Stimulated activated CD4-positive, alpha-beta T cell treated with anti-CD3 and anti-CD28 coated beads, TNF-alpha, amount 100 ng/mL, for 4 hours (primary cell): Measurements from ENCODE around the gene CTDSP1.

Source experiments
- DNase-seq, 3 experiments: peaks; one replicate each; pipeline ENCODE4 v3.0.0-alpha.2; 2020; ENCODE audit warnings: low read depth in 3 of 3

The CTDSP1 gene

DNA sequence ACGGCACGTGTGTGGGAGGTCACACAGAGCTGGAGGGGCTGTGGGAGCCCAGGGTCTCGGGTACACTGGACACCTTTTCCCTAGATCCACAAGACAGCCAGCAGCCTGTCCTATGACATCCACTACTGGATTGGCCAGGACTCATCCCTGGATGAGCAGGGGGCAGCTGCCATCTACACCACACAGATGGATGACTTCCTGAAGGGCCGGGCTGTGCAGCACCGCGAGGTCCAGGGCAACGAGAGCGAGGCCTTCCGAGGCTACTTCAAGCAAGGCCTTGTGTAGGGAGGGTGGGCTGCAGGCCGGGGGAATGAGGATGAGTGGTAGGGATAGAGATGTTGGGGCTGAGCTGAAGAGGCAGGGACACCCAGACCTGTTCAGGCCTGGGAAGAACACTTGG lies 25.9 kb downstream of the CTDSP1 start:
- DNase-seq: no peak

DNA sequence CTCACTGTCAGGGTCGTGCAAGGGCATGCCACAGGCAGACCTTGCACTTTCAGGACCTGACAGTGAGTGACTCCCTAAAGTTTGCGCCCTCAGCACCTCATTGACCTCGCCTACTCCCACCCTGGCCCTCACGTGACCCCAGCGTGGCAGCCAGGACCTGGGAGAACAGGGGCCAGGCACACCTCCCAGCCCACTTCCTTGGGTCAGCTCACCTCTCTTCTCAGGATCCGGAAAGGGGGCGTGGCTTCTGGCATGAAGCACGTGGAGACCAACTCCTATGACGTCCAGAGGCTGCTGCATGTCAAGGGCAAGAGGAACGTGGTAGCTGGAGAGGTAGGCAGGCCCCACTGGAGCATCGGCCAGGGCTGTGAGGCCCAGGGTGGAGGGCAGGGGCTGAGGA lies 28.1 kb downstream of the CTDSP1 start:
- DNase-seq: no peak

DNA sequence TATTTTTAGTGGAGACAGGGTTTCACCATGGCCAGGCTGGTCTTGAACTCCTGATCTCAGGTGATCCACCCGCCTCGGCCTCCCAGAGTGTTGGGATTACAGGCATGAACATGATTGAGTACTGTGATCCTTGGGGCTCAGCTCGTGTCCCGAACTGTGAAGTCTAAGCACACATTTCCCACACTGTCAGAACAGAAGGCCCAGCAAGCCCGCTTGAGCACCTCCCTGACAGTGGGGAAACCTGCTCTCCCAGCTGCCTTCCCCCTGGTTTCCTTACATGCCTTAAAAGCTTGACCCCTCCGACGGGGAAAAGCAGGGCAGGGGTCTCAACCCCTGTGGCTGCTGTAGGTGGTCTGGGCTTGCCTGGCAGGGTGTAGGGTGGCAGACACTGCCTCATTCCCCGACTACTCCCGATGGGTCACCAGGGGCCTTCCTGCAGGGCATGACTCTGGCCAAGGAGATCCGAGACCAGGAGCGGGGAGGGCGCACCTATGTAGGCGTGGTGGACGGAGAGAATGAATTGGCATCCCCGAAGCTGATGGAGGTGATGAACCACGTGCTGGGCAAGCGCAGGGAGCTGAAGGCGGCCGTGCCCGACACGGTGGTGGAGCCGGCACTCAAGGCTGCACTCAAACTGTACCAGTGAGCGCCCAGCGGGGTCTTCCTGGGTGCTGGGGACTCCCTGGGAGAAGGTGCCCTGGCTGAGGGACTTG lies 29.3 kb downstream of the CTDSP1 start:
- DNase-seq: no peak

DNA sequence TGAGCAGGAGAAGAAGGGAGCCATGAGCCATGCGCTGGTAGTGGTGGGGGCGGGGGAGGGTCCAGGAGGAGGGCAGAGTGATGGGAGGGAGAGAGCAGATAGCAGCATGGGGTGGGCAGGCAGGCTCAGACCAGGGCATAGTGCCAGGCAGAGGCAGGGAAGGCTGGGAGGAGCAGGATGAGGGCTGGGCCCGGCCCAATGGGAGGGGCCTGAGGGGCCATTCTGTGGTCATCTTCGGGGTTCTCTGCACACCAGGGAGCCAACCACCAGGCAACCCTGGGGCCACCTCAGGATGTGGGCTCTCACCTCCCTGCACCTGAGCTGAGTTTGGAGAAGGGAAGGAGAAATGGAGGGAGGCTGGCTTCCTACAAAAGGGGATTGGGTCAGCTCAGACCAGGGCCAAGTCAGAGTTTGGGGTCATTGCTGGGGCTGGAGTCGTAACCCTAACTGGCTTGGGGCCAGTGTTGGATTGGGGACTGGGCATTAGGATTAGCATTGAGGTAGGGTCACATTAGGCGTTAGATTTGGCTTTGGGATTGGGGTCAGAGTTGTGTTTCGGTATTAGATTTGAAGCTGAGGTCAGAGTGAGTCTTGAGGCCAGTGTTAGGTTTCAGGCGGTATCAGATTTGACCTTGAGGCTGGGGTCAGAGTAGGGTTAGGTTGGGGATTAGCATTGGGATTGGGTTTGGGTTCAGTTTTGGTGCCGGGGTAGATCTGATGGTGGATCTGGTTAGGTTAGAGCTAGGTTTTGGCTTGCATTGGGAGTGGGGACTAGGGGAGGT lies 30.4 kb downstream of the CTDSP1 start:
- DNase-seq: no peak

DNA sequence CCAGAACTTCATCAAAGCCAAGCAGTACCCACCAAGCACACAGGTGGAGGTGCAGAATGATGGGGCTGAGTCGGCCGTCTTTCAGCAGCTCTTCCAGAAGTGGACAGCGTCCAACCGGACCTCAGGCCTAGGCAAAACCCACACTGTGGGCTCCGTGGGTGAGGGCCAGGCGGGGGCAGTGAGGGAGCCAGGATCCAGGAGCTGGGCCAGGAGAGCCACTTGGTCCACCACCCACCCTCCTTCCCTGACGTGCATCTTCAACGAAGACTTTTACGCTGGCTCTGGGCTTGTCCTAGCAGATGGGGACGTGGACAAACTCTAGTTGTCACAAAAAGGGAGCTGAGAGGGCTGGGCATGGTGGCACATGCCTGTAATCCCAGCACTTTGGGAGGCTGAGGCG lies 31.1 kb downstream of the CTDSP1 start:
- no peak for DNase-seq

DNA sequence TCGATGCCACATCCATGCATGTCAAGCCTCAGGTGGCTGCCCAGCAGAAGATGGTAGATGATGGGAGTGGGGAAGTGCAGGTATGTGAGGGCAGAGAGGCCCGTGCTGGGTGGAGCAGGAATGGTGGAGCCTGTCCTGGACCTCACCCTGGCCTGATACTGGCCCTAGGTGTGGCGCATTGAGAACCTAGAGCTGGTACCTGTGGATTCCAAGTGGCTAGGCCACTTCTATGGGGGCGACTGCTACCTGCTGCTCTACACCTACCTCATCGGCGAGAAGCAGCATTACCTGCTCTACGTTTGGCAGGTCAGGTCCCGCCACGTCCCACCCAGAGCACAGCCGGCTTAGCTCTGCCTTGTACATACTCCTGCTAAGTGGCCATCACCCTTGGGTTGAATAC lies 32.2 kb downstream of the CTDSP1 start:
- DNase-seq: no peak

DNA sequence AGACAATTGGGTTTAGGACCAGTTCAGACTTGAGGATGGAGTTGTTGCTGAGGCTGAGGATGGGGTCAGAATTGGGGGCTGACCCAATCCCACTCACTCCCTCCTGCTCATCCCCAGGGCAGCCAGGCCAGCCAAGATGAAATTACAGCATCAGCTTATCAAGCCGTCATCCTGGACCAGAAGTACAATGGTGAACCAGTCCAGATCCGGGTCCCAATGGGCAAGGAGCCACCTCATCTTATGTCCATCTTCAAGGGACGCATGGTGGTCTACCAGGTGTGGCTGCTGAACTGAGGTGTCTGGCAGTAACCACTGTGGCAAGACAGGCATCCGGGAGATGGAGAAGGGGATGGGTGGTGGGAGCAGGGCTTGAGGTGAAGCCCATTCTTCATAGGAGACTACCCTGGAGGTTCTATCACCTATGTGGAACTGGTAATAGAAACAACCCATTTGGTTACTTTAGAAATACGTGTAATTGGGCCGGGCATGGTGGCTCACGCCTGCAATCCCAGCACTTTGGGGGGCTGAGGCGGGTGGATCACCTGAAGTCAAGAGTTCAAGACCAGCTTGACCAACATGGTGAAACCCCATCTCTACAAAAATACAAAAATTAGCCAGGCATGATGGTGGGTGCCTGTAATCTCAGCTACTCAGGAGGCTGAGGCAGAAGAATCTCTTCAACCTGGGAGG lies 33.2 kb downstream of the CTDSP1 start:
- no peak for DNase-seq

DNA sequence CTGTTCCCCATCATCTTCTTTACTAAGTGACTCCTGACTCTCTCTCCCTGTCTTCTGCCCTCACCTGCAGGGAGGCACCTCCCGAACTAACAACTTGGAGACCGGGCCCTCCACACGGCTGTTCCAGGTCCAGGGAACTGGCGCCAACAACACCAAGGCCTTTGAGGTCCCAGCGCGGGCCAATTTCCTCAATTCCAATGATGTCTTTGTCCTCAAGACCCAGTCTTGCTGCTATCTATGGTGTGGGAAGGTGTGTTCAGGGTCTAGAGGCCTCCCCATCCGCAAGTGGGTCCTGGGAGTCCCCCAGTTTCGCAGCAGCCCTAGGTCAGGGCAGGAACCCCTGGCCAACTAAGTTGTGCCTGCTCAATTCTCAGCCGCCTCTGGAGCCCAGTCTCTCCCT lies 34.8 kb downstream of the CTDSP1 start:
- no peak for DNase-seq

DNA sequence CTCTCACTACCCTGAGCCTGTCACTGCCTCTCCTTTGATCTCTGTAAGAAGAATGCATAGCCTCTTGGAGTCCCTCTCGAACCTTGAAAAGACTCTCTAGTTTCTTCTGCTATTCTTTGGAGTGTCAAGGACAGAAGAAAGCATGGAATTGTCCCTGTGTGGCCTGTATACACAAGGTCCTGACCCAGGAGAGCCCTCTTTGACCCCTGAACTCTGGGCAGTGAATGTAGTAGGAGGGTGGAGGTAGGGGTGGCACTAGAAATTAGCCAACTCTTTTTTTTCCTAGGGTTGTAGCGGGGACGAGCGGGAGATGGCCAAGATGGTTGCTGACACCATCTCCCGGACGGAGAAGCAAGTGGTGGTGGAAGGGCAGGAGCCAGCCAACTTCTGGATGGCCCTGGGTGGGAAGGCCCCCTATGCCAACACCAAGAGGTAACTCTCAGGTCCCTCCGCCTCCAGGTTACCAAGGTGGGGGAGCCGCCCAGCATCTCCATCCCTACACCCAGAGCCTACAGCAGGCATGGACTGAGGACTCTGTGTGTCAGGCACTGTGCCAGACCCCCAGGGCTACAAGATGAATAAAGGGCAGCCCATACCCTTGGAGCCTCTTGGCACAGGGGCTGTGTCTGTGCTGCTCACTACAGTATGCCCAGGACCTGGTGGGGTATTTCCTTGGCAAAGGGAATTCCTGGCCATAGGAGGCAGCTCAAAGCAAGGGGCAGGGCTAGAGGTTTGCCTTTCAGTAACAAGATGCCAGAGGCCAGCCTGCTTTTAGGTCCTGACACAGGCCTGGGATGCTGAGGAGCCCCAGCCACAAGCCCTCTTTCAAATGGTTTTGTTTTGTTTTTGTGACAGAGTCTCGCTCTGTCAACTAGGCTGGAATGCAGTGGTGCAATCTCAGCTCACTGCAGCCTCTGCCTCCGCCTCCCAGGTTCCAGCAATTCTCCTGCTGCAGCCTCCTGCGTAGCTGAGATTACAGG lies 35.6 kb downstream of the CTDSP1 start:
- no peak for DNase-seq

DNA sequence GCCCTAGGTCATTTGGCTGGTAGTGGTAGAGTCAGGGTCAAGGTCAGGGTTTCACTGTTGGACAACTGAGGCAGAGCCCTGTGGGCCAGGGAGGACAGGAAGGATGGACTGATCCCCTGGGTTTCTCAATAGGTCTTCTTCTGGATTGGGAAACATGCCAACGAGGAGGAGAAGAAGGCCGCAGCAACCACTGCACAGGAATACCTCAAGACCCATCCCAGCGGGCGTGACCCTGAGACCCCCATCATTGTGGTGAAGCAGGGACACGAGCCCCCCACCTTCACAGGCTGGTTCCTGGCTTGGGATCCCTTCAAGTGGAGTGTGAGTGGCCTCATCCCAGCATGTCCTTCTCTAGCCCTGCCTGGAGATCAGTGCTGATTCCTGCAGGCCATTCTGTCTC lies 37.3 kb downstream of the CTDSP1 start:
- DNase-seq: no peak

DNA sequence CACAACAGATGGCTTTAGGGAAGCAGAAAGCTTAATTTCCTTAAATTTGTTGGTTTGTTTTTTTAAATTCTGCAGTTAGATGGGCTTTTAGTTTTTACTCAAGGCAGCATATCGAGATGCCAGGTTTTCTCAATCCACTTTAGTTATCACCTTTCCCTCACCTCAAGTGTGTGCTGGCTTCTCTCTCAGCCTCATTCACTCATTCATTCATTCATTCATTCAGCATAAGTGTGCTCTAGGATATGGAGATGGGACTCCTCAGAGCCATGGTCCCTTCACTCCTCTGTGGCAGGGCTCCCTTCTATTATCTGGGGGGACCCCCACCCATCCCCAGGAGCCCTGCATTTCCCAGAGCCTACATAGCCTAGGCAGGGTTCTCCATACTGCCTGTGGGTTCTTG lies 38.3 kb downstream of the CTDSP1 start:
- DNase-seq: no peak

DNA sequence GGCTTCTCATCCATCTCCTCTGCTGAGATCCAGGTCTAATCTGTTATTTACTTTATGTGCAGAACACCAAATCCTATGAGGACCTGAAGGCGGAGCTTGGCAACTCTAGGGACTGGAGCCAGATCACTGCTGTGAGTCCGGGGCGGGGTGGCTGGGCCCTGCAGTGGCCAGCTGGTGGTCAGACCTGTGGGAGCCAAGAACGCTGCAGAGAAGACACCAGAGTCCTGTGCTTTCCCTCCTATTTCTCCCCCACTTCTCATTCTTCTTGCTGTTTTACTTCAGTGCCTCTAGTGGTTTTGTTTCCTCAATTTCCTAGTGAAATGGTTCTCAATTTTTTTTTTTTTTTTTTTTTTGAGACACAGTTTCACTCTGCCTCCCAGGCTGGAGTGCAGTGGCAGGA lies 38.9 kb downstream of the CTDSP1 start:
- DNase-seq: no peak

DNA sequence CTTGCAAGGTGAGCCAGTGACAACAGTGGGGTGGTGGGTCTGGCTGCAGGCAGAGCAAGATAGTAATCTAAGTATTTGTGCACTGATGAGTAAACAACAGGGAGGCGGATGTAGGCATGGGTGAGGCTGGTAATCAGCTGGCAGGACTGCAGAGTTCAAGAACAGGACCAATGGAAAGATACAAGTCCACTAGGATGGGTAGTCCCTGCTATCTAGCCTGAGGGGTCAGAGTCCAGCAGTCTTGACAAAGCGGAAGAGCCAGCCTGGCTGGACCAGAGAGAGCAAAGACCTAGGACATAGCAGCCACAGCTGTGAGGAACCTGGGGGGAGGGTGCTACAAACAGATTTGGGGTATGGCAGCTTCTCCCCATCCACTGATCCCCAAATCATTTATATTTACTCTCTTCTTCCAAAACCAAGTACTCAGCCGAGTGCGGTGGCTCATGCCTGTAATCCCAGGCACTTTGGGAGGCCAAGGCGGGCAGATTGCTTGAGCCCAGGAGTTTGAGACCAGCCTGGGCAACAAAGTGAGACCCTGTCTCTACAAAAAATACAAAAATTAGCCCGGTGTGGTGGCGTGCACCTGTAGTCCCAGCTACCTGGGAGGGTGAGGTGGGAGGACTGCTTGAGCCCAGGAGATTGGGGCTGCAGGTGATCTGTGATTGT lies 45.2 kb downstream of the CTDSP1 start:
- DNase-seq: no peak

DNA sequence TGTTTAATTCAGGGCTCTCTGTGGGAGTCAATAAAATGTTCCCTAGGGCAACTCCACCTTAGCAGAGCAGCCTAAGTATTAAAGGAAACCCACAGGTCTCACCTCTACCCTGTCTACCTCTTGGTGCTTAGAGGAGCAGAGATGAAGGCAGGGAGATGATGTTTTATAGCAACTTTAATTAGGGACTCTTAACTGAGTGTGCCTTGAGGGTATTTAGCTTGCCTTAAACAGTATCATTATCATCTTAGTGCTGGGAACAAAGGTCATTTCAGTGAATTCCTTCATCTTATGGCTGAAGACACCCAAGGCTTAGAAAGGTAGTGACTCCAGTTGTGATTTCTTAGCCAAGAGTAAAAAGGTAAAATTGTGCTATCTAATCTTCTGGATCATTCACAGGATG lies 45.9 kb downstream of the CTDSP1 start:
- no peak for DNase-seq

DNA sequence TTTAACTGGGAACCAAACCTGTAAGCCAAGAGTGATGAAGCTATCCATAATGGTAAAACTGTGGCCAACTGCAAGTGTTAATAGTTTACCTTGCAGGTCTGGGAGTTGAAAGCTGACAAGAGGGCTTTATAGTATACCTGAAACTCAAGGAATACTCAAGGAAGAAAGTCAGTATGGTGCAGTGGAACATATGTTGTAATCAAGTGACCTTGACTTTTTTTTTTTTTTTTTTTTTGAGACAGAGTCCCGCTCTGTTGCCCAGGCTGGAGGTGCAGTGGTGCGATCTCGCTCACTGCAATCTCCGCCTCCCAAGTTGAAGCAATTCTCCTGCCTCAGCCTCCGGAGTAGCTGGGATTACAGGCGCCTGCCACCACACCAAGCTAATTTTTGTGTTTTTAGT lies 46.9 kb downstream of the CTDSP1 start:
- no peak for DNase-seq

DNA sequence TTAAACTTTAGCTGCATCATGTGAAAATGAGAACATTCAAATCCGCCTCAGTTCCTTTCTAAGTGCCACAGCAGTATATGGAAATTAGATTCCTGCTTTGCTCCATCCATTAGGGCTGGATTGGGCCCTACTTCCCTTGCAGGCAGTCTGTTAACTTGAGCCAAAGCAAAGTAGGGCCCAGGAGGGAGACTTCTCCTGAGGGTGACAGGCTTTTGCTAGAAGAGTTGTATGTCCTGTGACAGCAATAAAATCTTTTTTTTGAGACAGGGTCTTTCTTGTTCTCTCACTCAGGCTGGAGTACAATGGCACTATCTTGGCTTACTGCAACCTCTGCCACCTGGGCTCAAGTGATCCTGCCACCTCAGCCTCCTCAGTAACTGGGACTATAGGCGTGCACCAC lies 47.4 kb downstream of the CTDSP1 start:
- no peak for DNase-seq

DNA sequence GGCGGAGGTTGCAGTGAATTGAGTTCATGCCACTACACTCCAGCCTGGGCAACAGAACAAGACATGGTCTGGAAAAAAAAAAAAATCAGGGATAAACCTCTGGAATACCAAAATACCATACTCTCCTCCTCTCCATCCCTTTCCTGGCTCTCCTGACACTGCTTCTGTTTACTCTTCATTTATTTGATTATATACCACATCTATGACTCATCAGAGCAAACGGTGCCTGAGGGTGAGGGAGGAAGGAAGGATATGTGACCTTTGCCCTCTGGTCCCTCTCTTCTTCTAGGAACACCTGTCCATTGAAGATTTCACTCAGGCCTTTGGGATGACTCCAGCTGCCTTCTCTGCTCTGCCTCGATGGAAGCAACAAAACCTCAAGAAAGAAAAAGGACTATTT lies 49.3 kb downstream of the CTDSP1 start:
- no peak for DNase-seq

DNA sequence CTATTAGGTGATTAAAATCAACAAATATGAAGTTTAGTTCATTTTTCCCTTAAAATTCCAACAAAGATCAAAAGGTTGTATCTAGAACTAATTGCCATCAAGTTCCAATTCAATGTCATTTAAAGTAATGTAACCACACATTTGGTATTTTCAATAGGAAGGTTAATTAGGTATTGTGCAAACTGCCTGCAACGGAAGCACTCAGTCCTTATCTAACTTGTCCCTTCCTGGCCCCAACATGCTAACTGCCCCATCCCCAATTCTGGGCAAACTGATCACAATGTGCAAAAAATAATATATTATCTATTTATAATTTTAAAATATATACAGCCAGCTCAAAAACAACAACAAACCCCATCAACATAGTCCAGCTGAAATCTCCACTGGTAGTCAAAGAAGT lies 52.4 kb downstream of the CTDSP1 start:
- DNase-seq: no peak
